Upper lobe of left lung (tissue), 6 donors: Measurements from ENCODE around the gene FKRP. TPM values are rescaled to one million over a fixed set of nuclear protein-coding genes. Genes with fewer than 3 reads are reported as not detected.

Experiments used
- ATAC-seq, 2 donors: fragments of 200-7000 bp; cut with Tn5 transposase; one replicate each; pipeline ENCODE4 v1.9.1; 2022; ENCODE audit warnings: mild to moderate bottlenecking in 2 of 2, moderate library complexity in 2 of 2; ENCODE audit not compliant: low FRiP score in 2 of 2
- DNase-seq, 2 donors: peaks; one replicate each; pipeline ENCODE4 v3.0.0-alpha.2; 2019 to 2020
- H3K27ac ChIP-seq, 4 donors: fragments of 200-600 bp; sonication (generic); one replicate each; pipeline ENCODE4 v1.5.1; 2016 to 2019
- H3K27me3 ChIP-seq, 4 donors: fragments of 200-600 bp; sonication (generic); one replicate each; pipeline ENCODE4 v1.5.1; 2017 to 2019
- H3K36me3 ChIP-seq, 4 donors: fragments of 200-600 bp; sonication (generic); one replicate each; pipeline ENCODE4 v1.5.1; 2016 to 2019
- H3K4me1 ChIP-seq, 4 donors: fragments of 200-600 bp; sonication (generic); one replicate each; pipeline ENCODE4 v1.5.1; 2018 to 2019
- H3K4me3 ChIP-seq, 4 donors: fragments of 200-600 bp; sonication (generic); one replicate each; pipeline ENCODE4 v1.5.1; 2017 to 2019; ENCODE audit warnings: mild to moderate bottlenecking in 2 of 4, moderate library complexity in 1 of 4
- H3K9me3 ChIP-seq, 4 donors: fragments of 200-600 bp; sonication (generic); one replicate each; pipeline ENCODE4 v1.5.1; 2018 to 2019
- CTCF ChIP-seq, 6 experiments: fragments of 450-650 bp in 4 of 6; fragments of 200-600 bp in 2 of 6; sonication (generic) in 2 of 6; IDR thresholded peaks; one replicate each; pipeline ENCODE4 v1.5.1; 2016 to 2019; ENCODE audit warnings: antibody characterized with exemption in 6 of 6
- EP300 ChIP-seq, 4 donors: sonication (generic); formaldehyde crosslinking; IDR thresholded peaks; one replicate each; pipeline ENCODE4 v1.5.1; 2017; ENCODE audit warnings: antibody characterized with exemption in 4 of 4, control low read depth in 2 of 4
- POLR2A ChIP-seq, 4 donors: fragments of 450-650 bp; IDR thresholded peaks; one replicate each; pipeline ENCODE4 v1.5.1; 2016 to 2017; ENCODE audit warnings: antibody characterized with exemption in 4 of 4, mild to moderate bottlenecking in 2 of 4
- POLR2AphosphoS5 ChIP-seq, 2 donors: sonication (generic); formaldehyde crosslinking; IDR thresholded peaks; one replicate each; pipeline ENCODE4 v1.5.1; 2017; ENCODE audit warnings: antibody characterized with exemption in 2 of 2
- WGBS, 2 donors: methylation state at CpG; one replicate each; pipeline ENCODE4 v1.1.5; 2017 to 2018; 5-methylcytosine and 5-hydroxymethylcytosine counted together
- total RNA-seq, 6 donors: library from RNA; depleted of rRNA in 4 of 6; stranded (reverse); fragments of >200 nt in 4 of 6; gene quantifications; one replicate each; pipeline versions ENCODE4 v1.1.0 to v1.2.1, GENCODE V29; 2016 to 2021
- donor health status: DM: no; HTN: no; CAD: no; lungs with moderate emphysema.
- donor health status: DM: no; HTN: yes; CAD: no; lungs with severe emphysema.

Gene FKRP
- total RNA-seq, 6 donors from 2014 or later: 16.6 to 26.2 (median 19.3) TPM

- no peak for DNase-seq
- no peak for TF ChIP-seq EP300 (IDR thresholded peaks at IDR 0.05)
- TF ChIP-seq POLR2AphosphoS5 (IDR thresholded peaks at IDR 0.05): no peak
- no peak for TF ChIP-seq POLR2A (IDR thresholded peaks at IDR 0.05)
- TF ChIP-seq CTCF (IDR thresholded peaks at IDR 0.05): no peak
- H3K4me1 ChIP-seq: peaks cover 18 to 48% (median 21%) of the 10 kb centered on the region in 4 donors
- ATAC-seq: no peak
- H3K4me3 ChIP-seq: no peak overlapping the region
- 75 to 92% methylated on average over 5 to 16 of the region's 17 CpGs for WGBS, 2 donors
- H3K36me3 ChIP-seq: peaks cover 36 to 78% (median 69%) of the 10 kb centered on the region in 4 donors
- no peak overlapping the region for H3K27ac ChIP-seq
- H3K9me3 ChIP-seq: no peaks in the 10 kb centered on the region
- no peaks in the 10 kb centered on the region for H3K27me3 ChIP-seq
These were observed 23.9 kb upstream of the FKRP start for GRCh38 chr19:46722004-46722380.

DNA sequence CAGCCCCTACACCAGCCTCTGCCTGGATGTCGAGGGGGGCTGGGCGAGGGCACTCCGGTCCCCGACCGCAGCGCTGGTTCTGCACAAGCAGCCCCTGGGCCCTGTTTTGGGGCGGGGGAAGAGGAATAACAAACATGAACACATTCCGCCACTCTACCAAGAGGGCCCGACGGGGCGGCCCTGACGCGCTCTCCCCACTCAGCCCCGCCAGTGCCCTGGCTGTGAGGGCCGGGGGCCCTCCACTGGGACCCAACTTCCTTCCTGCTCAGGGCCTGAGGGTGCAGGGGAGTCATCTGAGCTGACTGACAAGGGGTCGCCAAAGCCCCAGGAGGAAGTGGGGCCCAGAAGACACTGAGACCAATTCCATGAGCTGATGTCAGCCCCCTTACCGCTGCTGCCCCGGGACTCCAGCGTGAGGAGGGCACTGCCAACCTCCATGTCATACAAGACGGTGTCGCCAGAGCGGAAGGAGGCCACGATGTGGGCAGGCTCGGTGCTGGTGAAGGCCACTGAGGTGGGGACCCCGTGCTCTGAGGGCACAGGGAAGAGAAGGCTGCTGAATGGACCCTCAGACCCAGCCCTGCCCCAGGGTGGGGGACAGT, 23.3 kb upstream of the FKRP start:
- H3K27ac ChIP-seq: peak overlapping the region in 3 of 4 donors; percentile 18 to 48 (median 32)
- peaks cover 41 to 83% (median 75%) of the 10 kb centered on the region in 4 donors for H3K36me3 ChIP-seq
- no peaks in the 10 kb centered on the region for H3K27me3 ChIP-seq
- H3K4me3 ChIP-seq: no peak overlapping the region
- TF ChIP-seq CTCF (IDR thresholded peaks at IDR 0.05) (no peak), EP300 (IDR thresholded peaks at IDR 0.05) (no peak), POLR2AphosphoS5 (IDR thresholded peaks at IDR 0.05) (no peak), POLR2A (IDR thresholded peaks at IDR 0.05) (no peak)
- DNase-seq (no peak), ATAC-seq (no peak)
- H3K9me3 ChIP-seq: no peaks in the 10 kb centered on the region
- peaks cover 18 to 50% (median 23%) of the 10 kb centered on the region in 4 donors for H3K4me1 ChIP-seq
- WGBS, 2 donors: 80 to 88% methylated on average over 16 to 25 of the region's 25 CpGs

GRCh38 chr19:46723023-46723461, 22.8 kb upstream of the FKRP start:
- peak overlapping the region in 3 of 4 donors; percentile 18 to 48 (median 32) for H3K27ac ChIP-seq
- H3K27me3 ChIP-seq: no peaks in the 10 kb centered on the region
- TF ChIP-seq POLR2A (IDR thresholded peaks at IDR 0.05): no peak
- no peak for TF ChIP-seq POLR2AphosphoS5 (IDR thresholded peaks at IDR 0.05)
- TF ChIP-seq EP300 (IDR thresholded peaks at IDR 0.05): no peak
- no peak for TF ChIP-seq CTCF (IDR thresholded peaks at IDR 0.05)
- H3K4me3 ChIP-seq: no peak overlapping the region
- peaks cover 18 to 50% (median 23%) of the 10 kb centered on the region in 4 donors for H3K4me1 ChIP-seq
- WGBS, 2 donors: 79% methylated on average over 12 of the region's 16 CpGs; no CpG with 5 or more reads in 1 of the 2 donors
- DNase-seq (no peak), ATAC-seq (no peak)
- H3K36me3 ChIP-seq: peaks cover 41 to 89% (median 80%) of the 10 kb centered on the region in 4 donors
- no peaks in the 10 kb centered on the region for H3K9me3 ChIP-seq

- 96% methylated on average over 6 of the region's 6 CpGs; no CpG with 5 or more reads in 1 of the 2 donors for WGBS, 2 donors
- Histone ChIP-seq H3K4me1 (peaks cover 18 to 50% (median 23%) of the 10 kb centered on the region in 4 donors), H3K27me3 (no peaks in the 10 kb centered on the region), H3K9me3 (no peaks in the 10 kb centered on the region), H3K27ac (peak overlapping the region in 2 of 4 donors; percentile 18 to 48), H3K4me3 (no peak overlapping the region), H3K36me3 (peaks cover 41 to 93% (median 84%) of the 10 kb centered on the region in 4 donors)
- DNase-seq: no peak
- ATAC-seq: no peak
- TF ChIP-seq POLR2AphosphoS5 (IDR thresholded peaks at IDR 0.05) (no peak), EP300 (IDR thresholded peaks at IDR 0.05) (no peak), POLR2A (IDR thresholded peaks at IDR 0.05) (no peak), CTCF (IDR thresholded peaks at IDR 0.05) (no peak)
These were observed 22.4 kb upstream of the FKRP start for GRCh38 chr19:46723471-46723870.

DNA sequence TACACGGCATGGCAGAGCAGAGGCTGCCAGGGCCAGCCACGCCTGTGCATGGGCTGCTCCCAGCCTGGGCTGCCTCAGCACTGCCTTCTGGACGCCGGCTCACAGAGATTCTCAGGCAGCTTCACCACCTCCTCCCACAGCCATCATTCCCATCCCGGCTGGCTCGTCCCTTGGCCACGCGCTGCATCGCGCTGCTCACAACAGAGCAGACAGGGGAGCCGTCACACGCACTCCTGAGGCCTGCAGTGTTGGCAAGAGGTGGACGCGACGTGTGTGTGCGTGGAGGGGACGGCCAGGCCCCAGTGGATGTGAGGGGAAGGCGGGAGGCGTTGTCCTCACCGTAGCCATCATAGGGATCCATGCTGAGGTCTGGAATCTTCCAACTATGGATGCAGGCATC, 21.4 kb upstream of the FKRP start:
- Histone ChIP-seq H3K27me3 (no peaks in the 10 kb centered on the region), H3K4me3 (no peak overlapping the region), H3K27ac (no peak overlapping the region), H3K9me3 (no peaks in the 10 kb centered on the region), H3K4me1 (peaks cover 20 to 48% (median 24%) of the 10 kb centered on the region in 4 donors), H3K36me3 (peaks cover 44 to 100% (median 91%) of the 10 kb centered on the region in 4 donors)
- TF ChIP-seq EP300 (IDR thresholded peaks at IDR 0.05) (no peak), CTCF (IDR thresholded peaks at IDR 0.05) (no peak), POLR2A (IDR thresholded peaks at IDR 0.05) (no peak), POLR2AphosphoS5 (IDR thresholded peaks at IDR 0.05) (no peak)
- DNase-seq (no peak), ATAC-seq (no peak)
- 90 to 95% methylated on average over 18 to 20 of the region's 20 CpGs for WGBS, 2 donors
